Body of pancreas (tissue), 4 donors: ENCODE results near the gene SNX17.

Experiments used
- CTCF ChIP-seq, 7 experiments: fragments of 450-650 bp in 4 of 7; fragments of 200-600 bp in 3 of 7; sonication (generic) in 3 of 7; IDR thresholded peaks; one replicate each; pipeline ENCODE4 v1.5.1; 2016 to 2019; ENCODE audit warnings: antibody characterized with exemption in 7 of 7
- POLR2A ChIP-seq, 3 donors: fragments of 450-650 bp; IDR thresholded peaks; one replicate each; pipeline ENCODE4 v1.6.1; 2016; ENCODE audit warnings: antibody characterized with exemption in 3 of 3, mild to moderate bottlenecking in 2 of 3

GRCh38 chr2:27322766-27323595 lies 47.4 kb upstream of the SNX17 start, which contains the start of gene MPV17:
- TF ChIP-seq CTCF (IDR thresholded peaks at IDR 0.05) = peak in 2 of 7 experiments; percentile 7 to 12
- TF ChIP-seq POLR2A (IDR thresholded peaks at IDR 0.05) = peak; percentile 90 to 95 (median 95)
